Adipose tissue (tissue), 3 donors: ENCODE data around the gene KIZ. TPM values are rescaled to one million over a fixed set of nuclear protein-coding genes. Genes with fewer than 3 reads are reported as not detected.
"Not testable (repeated sequence)": the region's sequence is repeated elsewhere in the genome, so short reads cannot be mapped to it uniquely, and the experiment has no call there.

ENCODE experiments used
- H3K27ac ChIP-seq: one replicate; pipeline ENCODE4 v1.5.1; 2013; ENCODE audit warnings: low read depth, low read length
- WGBS, 3 donors: extraction: QIAGEN DNeasy Blood & Tissue Kit; methylation state at CpG; one replicate each; pipeline ENCODE4 v1.1.7; 2013; 5-methylcytosine and 5-hydroxymethylcytosine counted together
- polyA plus RNA-seq, 3 donors: library from polyadenylated mRNA; stranded (reverse); fragments of 200-250 nt; gene quantifications; one replicate each; pipeline ENCODE4 v1.2.3, GENCODE V29; 2013
- donor health status: healthy with polysubstance abuse.
- donor health status: Bipolar disorder and iron deficiency.
- donor health status: healthy.

KIZ gene
- polyA plus RNA-seq, 3 donors, result 8.5 to 17.5 (median 13.5) TPM

DNA sequence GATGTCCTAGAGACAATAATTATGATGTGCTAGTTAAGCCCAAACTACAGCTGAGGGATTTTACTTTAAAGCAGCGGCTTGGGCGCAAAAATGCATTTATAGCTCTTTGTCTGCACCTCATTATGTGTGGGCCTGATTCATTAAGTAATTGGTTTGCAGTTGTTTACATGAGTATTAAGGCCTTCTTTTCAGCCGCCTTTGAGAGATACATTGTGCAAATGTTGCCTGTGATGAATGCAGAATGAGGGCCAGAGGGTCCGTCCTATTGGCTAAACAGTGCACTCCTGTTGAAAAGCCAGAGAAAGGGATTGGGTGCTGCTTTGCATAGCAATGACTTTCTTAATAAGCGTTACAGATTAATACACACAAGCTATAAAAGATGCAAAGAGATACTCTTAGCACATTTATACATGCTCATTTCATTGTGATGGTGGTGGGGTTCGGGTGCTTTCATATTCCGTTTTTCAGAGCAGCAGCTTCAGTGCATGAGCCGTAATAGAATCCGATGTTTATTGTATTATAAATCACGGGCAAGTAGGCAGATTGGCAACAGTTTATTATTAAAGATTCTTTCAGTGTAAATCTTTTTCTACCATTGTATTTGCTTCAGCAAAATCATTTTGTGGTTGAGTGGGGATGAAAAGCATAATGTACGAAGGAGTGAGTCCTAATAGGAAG lies 109.1 kb downstream of the KIZ start:
- WGBS, 3 donors, result 82 to 91% (median 90%) methylated on average over 11 of the region's 11 CpGs
- H3K27ac ChIP-seq, result no peak overlapping the region

DNA sequence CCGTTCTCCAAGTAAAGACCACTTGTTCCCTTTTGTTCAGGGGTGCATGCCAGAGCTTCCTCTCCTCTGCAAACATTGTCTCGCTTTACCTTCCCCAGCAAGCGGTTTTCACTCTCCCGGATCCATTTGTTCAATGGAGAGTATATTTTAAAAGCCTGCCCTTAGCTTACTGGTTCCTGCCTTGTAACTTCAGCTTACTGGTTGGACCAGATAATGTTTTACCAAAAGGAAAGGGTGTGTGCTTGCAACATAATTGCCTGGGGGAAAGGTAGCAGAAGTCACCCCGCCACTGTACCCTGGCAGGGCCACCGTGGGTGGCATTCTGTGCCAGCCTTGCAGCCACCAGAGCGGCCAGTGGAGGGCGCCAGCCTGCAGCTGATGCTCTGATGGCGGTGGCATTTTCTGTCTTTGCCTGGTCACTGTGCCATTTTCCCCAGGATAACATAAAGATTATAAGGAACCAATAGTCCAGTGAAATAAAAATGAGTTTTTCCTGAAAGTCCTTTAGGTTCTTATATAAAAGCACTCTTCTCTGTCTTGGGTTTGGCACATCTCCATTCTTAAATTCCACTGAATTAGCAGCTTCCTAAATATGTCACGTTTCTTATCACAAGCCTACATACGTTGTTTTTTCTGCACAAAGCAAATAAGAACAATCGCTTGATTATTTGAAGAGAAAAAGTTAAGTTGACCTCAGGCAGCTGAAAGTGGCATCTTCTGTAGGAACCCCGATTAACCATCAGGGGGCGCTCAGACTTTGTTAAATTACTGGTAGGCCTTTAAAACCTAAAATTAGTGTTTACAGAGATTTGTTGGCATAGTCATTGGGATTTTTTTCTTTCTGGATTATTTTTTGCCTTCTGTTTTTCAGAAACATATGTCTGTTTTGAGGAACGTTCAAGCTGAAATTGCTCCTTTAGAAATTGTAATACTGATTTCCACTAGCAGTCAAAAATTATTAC lies 109.9 kb downstream of the KIZ start:
- 21 to 26% (median 24%) methylated on average over 15 of the region's 15 CpGs for WGBS, 3 donors

DNA sequence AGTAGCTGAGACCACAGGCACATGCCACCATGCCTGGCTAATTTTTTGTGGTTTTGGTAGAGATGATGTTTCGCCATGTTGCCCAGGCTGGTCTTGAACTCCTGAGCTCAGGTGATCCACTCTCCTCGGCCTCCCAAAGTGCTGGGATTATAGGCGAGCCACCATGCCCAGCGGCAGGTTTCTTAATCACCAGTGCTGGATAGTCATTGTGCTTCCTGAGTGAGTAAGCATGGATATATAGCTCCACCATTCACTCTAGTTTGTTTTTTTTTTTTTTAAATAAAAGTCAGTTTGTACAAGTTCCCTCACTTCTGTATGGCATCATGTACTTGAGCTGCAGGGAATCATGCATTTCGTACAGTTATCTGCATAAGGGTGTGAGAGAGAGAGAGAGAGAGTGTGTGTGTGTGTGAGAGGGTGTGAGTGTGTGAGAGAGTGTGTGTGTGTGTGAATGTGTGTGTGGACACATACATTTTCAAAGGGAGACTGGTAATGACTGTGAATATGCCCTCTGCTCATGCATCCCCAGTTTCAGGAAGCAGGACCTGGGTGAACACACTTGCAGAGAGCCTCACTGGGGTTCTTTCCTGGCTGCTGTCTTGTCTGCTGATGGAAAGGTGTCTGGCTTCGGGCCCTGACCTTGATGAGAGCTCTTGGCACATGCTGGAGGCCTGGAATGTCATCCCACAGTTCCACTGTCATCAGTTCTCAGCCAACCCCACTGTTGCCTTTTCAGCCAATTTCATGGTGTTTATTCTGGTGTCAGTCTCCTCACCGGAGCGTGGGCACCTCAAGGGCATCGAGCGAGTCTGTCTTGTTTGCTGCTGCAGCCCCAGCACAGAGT lies 112.3 kb downstream of the KIZ start:
- 80 to 93% (median 88%) methylated on average over 10 of the region's 10 CpGs for WGBS, 3 donors
- H3K27ac ChIP-seq, result no peak overlapping the region

More for the DNA sequence above, 109.9 kb downstream of the KIZ start:
- H3K27ac ChIP-seq, result no peak overlapping the region

DNA sequence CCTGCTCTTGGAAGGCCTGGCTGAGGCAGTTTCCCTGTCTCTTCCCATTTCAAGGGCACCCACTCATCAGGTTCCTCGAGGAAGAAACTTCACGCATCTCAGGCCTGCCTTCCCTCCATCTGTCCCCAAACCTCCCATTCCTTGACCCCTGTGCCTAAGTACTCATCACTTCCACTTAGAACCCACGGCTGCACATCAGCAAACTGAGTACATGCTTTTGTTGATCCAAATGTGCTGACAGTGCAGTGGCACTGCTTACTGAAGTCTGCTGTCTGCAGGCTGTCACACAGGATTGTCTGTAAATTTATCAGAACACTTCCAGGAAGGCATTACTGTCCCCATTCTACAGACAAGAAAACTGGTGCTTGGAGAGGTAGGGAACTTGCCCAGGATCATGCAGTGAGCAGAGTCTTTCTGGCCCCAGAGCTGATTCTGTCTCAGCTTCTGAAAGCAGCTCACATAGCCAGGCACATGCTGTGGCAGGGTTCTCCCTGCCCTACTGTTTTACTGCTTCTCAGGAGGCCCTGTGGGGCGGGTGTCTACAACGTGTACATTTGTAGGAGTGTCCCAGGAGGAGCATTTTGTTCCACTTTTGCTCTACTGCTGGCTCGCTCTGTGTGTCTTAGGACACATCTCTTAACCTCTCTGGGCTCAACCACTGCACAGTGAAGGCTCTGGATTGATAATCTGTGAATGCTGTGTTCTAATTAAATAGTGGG lies 113.1 kb downstream of the KIZ start:
- 83 to 90% (median 87%) methylated on average over 6 of the region's 6 CpGs for whole genome bisulfite sequencing, 3 donors
- H3K27ac ChIP-seq, result no peak overlapping the region

DNA sequence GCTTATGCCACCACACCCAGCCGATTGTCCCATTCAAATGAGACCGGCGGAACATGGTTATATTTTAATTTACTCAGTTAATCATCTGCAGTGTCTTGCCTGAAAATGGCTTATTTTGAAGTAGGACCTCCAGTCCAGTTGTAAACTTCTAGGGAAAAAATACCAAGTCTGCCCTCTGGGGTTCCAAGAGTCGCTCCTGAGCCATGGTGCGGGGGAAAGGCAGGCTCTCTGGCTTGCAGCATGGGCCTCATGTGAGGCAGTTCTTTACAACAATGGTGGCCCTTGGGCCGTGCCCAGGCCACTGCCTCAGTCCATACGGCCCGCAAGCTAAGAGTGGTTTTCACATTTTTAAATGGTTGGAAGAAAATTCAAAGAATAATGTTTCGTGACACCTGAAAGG lies 114.5 kb downstream of the KIZ start:
- H3K27ac ChIP-seq, result no peak overlapping the region
- WGBS, 3 donors, result 88 to 96% (median 90%) methylated on average over 9 of the region's 9 CpGs

DNA sequence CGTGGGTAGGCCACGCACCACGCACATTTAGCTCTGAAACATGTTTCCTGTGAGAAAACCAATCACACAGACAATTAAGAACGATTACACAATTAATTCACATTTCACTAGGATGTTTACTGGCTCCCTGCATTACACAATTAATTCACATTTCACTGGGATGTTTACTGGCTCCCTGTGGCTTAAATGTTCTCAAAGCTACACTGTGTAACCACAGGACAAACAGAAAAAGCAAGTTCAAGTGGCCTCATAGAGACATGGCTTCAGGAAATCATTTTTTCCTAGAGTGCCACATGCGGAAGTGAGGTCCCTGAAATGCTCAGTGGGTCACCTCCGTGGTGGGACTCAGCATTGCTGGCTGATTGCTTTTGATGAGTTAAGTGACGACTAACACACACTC lies 115.5 kb downstream of the KIZ start:
- H3K27ac ChIP-seq, result no peak overlapping the region
- WGBS, 3 donors, result 75 to 79% (median 75%) methylated on average over 7 of the region's 7 CpGs

DNA sequence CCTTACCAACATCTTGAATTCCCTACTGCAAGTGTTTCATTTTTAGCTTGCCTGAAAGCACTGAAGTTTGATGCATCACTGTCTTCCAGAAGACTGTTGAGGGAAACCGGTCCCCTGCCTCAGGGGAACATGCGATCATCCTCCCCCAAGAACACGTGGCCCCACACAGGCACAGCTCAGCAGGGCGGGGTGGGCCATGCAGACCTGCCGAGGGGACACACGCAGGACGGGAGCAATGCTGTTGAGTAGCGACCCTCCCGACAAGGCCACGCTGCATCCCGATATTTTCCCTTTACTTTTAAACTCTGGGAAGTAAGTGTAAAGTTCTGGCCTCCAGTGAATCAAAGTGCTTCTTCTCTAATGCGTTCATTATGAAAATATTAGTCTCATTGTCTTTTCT lies 117.9 kb downstream of the KIZ start:
- WGBS, 3 donors, result 89 to 96% (median 95%) methylated on average over 12 of the region's 12 CpGs
- H3K27ac ChIP-seq, result no peak overlapping the region

DNA sequence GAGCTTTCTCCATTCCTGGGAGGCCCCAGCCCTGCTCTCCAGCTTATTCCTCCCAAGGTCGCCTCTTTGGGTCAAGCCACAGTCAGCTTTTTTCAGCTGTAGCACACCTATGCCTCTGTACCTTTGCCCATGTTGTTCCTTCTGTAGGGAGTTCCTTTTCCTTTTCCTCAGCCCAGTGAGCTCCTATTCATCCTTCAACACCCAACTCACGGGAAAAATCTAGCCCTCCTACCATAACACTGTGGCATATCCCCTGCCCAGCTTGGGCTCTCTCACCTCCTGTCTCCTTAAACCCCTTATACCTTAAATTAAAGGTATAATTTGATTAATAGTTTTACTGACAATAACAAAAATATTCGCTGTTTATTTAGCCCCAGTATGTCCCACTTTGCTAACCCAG lies 118.9 kb downstream of the KIZ start:
- 99 to 100% (median 100%) methylated on average over 3 of the region's 3 CpGs for WGBS, 3 donors
- H3K27ac ChIP-seq, result no peak overlapping the region

DNA sequence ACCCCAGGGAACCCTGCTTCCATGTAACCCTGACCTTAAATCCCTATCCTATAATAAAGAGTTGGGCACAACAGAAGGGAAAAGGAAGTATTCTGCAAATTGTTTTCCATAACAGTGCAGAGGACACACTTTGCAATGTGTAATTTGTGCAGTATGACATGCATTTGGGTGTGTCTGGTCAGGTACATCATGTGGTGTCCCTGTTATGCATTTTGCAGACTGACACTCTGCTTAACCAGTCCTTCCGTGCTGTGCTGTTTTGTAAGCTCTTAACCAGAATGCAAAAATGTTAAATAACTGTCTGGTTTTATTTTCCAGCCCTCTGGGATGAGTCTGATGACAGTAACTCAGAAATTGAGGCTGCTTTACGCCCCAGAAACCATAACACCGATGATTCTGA lies 120.3 kb downstream of the KIZ start:
- no peak overlapping the region for H3K27ac ChIP-seq
- WGBS, 3 donors, result 94 to 96% (median 95%) methylated on average over 3 of the region's 3 CpGs

DNA sequence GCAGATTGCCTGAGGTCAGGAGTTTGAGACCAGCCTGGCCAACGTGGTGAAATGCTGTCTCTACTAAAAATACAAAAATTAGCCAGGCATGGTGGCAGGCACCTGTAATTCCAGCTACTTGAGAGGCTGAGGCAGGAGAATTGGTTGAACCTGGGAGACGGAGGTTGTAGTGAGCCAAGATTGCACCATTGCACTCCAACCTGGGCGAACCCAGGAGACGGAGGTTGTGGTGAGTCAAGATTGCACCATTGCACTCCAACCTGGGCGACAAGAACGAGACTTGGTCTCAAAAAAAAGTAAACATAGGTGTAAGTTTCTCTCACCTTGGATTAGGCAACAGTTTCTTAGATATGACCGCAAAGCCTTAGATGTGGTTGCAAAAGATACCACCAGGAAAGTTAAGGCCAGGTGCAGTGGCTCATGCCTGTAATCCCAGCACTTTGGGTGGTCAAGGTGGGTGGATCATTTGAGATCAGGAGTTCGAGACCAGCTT lies 121.8 kb downstream of the KIZ start:
- not testable (repeated sequence) for H3K27ac ChIP-seq
- 78 to 94% (median 86%) methylated on average over 8 of the region's 8 CpGs for WGBS, 3 donors

DNA sequence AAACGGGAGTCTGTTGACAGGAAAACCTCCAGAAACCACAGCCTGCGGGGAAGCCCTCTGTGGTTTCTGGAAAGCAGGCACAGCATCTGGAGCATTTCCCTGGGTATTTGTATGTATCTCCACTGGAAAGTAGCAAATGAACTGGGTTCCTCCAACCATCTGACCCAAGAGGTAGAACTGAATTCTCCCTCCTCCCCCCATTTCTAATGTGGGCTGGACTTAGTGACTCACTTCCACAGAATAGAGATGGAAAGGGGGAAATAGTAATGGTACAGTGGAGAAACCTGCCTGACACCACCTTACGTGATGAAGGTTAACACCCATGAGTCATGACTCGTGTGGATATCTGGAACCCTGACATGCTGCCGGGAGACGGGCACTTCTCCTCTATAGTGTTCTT lies 125.4 kb downstream of the KIZ start:
- H3K27ac ChIP-seq, result no peak overlapping the region
- 51 to 74% (median 66%) methylated on average over 6 of the region's 6 CpGs for WGBS, 3 donors

DNA sequence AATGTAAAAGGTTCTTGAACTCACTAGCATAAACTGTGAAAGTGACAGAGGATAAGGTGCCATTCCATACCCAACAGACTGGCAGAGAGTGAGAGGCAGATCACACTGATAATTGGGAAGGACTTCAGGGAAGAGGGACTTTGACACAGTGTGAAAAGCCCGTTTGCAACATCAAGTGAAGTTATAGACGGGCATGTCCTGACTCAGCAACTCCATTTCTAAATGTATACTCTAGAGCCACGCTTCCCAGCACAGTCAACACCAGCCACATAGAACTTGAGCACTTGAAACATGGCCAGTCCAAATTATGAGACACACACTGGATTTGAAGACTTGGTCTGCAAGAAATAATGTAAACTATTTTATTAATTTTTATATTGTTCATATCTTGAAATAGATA lies 131.3 kb downstream of the KIZ start:
- no peak overlapping the region for H3K27ac ChIP-seq
- WGBS, 3 donors, result 74 to 78% (median 76%) methylated on average over 3 of the region's 3 CpGs

DNA sequence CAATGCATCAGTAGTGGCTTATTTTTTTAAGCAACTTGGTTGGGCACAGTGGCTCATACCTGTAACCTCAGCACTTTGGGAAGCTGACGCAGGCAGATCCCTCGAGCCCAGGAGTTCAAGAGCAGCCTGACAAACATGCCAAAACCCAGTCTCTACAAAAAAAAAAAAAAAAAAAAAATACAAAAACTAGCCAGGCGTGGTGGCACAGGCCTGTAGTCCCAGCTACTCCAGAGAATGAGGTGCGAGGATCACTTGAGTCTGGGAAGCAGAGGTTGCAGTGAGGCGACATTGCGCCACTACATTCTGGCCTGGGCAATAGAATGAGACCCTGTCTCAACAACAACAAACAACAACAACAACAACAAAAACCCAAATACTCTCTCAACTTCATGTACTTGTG lies 132.5 kb downstream of the KIZ start:
- WGBS, 3 donors, result 83 to 91% (median 87%) methylated on average over 6 of the region's 6 CpGs
- no peak overlapping the region for H3K27ac ChIP-seq

DNA sequence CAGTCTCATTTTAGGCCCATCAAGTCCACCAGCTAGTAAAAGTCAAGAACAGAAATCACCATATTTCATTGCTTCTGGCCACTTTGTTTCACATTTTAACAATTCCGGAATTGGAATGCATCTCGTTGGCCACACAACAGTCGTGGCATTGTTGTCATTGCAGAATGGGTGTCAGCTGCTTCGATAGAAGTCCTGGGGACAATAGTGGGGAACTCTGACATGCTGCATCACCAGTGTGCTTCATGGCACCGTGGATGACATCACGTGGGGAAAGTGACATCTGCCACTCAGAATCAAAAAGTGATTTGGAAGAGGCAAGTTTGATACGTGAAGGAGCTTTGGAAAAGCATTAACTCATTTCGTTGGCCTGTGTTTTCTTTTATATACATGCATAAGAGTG lies 133.5 kb downstream of the KIZ start:
- WGBS, 3 donors, result 75 to 83% (median 82%) methylated on average over 8 of the region's 8 CpGs
- no peak overlapping the region for H3K27ac ChIP-seq

DNA sequence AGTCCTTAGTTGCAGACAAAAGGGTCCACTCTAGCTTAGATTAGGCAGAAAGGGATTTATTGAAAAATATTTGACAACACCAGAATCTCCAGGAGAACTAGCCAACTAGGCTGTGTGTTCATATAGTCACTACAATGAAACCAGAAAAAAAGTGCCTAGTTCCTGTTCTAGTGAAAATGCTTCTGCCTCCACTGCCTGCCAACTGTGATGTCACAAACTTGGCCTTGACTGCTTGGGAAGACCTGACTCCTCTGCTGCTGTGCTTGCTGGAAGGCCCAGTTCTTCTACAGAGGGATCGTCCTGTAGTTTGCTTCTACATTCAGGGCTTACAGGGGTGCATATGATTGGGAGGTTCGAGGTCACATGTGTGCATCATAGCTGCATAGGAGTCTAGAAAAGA lies 136.9 kb downstream of the KIZ start:
- H3K27ac ChIP-seq, result no peak overlapping the region
- WGBS, 3 donors, result 67 to 77% (median 72%) methylated on average over 2 of the region's 2 CpGs

DNA sequence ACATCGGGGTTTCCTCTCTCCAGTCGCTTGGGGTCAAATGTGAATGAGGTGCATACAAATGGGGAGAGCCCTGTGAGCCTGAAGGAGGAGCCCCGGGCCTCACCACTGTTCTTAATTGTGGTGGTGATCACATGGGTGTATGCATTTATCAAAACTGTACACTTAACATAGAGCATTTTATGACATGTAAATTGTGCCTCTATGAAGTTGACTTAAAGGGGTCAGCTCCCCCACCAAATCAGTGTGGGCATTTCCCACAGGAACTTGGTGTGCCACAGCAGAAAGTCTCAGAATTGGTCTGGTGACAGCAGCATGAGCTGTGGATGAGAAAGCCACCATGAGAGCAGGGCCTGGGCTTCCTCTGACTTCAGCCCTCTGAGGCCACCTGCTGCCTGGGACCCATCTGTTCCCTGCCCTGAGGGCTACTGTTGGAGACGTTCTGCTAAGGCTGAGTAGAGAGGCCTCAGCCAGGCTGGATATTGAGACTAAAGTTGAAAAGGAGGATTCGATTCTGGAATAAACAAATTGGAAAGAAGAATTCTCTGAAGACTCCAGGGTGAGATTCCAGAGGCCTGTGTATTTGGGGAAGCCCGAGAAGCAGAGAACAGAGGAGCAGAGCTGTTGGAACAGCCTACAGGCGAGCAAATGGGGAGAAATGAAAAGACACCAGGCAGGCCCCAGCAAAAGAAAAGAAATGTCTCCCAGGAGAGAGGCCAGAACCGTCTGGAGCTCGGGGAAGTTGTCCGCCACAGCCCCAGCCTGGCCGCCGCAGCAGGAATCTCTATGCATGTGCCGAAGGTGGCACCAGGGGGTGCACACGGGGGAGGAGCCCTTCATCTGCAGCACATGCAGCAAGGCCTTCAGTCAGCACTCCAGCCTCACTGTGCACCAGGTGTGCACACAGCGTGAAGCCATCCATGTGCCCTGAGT lies 139.6 kb downstream of the KIZ start:
- WGBS, 3 donors, result 73 to 85% (median 80%) methylated on average over 15 of the region's 15 CpGs
- no peak overlapping the region for H3K27ac ChIP-seq

DNA sequence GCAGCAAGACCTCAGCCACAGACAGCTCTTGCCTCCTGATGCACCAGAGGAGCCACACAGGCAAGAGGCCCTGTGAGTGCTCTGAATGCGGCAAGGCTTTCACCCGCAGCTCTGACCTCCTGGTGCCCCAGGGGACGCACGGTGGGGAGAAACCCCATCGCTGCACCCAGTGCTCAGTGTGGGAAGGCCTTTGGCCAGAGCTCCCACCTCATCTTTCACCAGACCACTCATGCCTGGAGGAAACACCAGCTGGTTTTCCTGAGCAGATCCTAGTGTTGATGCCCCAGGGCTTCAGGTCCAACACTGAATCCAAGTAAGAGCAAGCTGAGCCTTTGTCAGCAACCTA lies 140.3 kb downstream of the KIZ start:
- WGBS, 3 donors, result 79 to 93% (median 92%) methylated on average over 5 of the region's 5 CpGs

More for the DNA sequence above, 140.3 kb downstream of the KIZ start:
- H3K27ac ChIP-seq, result no peak overlapping the region
